Uterus (tissue), 4 donors: ENCODE measurements around the gene PELI2. TPM values are rescaled to one million over a fixed set of nuclear protein-coding genes. Genes with fewer than 3 reads are reported as not detected.

Source experiments
- DNase-seq, 2 donors: peaks; one replicate each; pipeline ENCODE4 v3.0.0-alpha.2; 2019 to 2020
- H3K27ac ChIP-seq, 2 donors: fragments of 200-600 bp; sonication (generic); 1 replicate in 1 of 2; 2 replicates in 1 of 2; pipeline ENCODE4 v1.5.1; 2016 to 2018
- H3K27me3 ChIP-seq, 2 donors: fragments of 200-600 bp; sonication (generic); one replicate each; pipeline ENCODE4 v1.5.1; 2018 to 2019; ENCODE audit warnings: control low read depth in 1 of 2
- H3K36me3 ChIP-seq, 2 donors: fragments of 200-600 bp; sonication (generic); one replicate each; pipeline ENCODE4 v1.5.1; 2019; ENCODE audit warnings: control low read depth in 1 of 2
- H3K4me1 ChIP-seq, 2 donors: fragments of 200-600 bp; sonication (generic); one replicate each; pipeline ENCODE4 v1.5.1; 2018 to 2019; ENCODE audit warnings: control low read depth in 1 of 2
- H3K4me3 ChIP-seq, 2 donors: fragments of 200-600 bp; sonication (generic); 1 replicate in 1 of 2; 2 replicates in 1 of 2; pipeline ENCODE4 v1.5.1; 2018 to 2019; ENCODE audit warnings: mild to moderate bottlenecking in 1 of 2
- H3K9me3 ChIP-seq, 2 donors: fragments of 200-600 bp; sonication (generic); one replicate each; pipeline ENCODE4 v1.5.1; 2019; ENCODE audit warnings: control low read depth in 1 of 2
- POLR2A ChIP-seq, 2 donors: fragments of 450-650 bp; IDR thresholded peaks; one replicate each; pipeline ENCODE4 v1.6.1; 2016; ENCODE audit warnings: antibody characterized with exemption in 2 of 2, mild to moderate bottlenecking in 1 of 2, moderate library complexity in 1 of 2
- intact Hi-C: fragments of 100-400 bp; cut with DNase I; formaldehyde crosslinking; loops from one replicate; pipeline ENCODE4 v1.15.1; 2023; ENCODE audit warnings: low total_unique reads
- total RNA-seq, 4 donors: library from RNA; depleted of rRNA in 3 of 4; stranded (reverse); fragments of >200 nt in 3 of 4; gene quantifications; one replicate each; pipeline versions ENCODE4 v1.1.0 to v1.2.4, GENCODE V29; 2014 to 2023
- TF ChIP-seq, protein P1 (sequence below), 4 experiments: fragments of 200-600 bp in 2 of 4; fragments of 450-650 bp in 2 of 4; sonication (generic) in 2 of 4; IDR thresholded peaks; one replicate each; pipeline ENCODE4 v1.5.1; 2016 to 2019; ENCODE audit warnings: antibody characterized with exemption in 4 of 4, mild to moderate bottlenecking in 2 of 4, moderate library complexity in 1 of 4
- donor health status: DM: yes; HTN: yes; CAD: no.

The PELI2 gene
- total RNA-seq, 4 donors from 2014 or later, result 15.6 to 24.3 (median 17.0) TPM

DNA sequence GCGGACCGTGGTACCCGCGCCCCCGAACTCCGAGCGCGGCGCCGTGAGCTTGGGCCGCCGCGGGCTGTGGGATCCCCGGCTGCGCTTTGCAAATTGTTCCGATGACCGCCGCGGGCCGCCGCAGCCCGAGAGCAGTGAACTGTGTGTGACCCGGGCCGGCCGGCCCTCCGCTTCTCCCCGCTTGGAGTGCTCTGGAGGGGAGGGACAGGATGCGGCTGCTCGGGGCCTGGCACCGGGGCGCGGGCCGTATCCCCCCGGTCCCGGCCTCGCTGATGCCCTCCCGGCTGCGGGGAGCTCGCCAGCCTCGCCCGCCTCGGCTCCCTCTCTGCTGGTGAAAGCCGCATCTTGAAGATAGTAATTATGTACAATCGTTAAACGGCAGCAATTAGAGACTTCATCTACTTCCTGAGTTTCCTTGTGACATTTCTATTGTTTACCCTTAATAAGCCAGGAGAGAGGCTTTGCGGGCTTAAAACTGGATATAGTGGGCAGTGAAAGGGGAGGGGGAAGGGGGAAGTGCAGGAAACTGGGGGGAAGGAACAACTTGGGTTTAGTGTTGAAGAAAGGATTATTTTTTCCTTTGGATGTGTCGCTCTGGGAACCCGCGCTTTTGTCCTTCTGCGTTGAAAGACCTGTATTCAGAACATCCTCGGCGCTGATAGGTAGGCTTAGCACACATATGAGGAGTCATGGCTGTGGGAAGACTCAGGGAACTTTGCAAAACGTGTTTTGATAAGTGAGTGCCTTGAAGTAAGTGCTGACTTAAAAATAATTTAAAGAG, 1.2 kb downstream of the PELI2 start:
- peak overlapping the region; percentile 93 to 95 for H3K27ac ChIP-seq
- H3K36me3 ChIP-seq, result no peaks in the 10 kb centered on the region
- TF ChIP-seq, protein P1, sequence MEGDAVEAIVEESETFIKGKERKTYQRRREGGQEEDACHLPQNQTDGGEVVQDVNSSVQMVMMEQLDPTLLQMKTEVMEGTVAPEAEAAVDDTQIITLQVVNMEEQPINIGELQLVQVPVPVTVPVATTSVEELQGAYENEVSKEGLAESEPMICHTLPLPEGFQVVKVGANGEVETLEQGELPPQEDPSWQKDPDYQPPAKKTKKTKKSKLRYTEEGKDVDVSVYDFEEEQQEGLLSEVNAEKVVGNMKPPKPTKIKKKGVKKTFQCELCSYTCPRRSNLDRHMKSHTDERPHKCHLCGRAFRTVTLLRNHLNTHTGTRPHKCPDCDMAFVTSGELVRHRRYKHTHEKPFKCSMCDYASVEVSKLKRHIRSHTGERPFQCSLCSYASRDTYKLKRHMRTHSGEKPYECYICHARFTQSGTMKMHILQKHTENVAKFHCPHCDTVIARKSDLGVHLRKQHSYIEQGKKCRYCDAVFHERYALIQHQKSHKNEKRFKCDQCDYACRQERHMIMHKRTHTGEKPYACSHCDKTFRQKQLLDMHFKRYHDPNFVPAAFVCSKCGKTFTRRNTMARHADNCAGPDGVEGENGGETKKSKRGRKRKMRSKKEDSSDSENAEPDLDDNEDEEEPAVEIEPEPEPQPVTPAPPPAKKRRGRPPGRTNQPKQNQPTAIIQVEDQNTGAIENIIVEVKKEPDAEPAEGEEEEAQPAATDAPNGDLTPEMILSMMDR (IDR thresholded peaks at IDR 0.05), result no peak
- TF ChIP-seq POLR2A (IDR thresholded peaks at IDR 0.05), result peak in 1 of 2 donors; percentile 35
- intact Hi-C loops, result no loop called here
- no peaks in the 10 kb centered on the region for H3K4me1 ChIP-seq
- no peaks in the 10 kb centered on the region for H3K27me3 ChIP-seq
- DNase-seq, result peak; percentile 28 to 42
- no peaks in the 10 kb centered on the region for H3K9me3 ChIP-seq
- H3K4me3 ChIP-seq, result peak overlapping the region; percentile 60 to 98

DNA sequence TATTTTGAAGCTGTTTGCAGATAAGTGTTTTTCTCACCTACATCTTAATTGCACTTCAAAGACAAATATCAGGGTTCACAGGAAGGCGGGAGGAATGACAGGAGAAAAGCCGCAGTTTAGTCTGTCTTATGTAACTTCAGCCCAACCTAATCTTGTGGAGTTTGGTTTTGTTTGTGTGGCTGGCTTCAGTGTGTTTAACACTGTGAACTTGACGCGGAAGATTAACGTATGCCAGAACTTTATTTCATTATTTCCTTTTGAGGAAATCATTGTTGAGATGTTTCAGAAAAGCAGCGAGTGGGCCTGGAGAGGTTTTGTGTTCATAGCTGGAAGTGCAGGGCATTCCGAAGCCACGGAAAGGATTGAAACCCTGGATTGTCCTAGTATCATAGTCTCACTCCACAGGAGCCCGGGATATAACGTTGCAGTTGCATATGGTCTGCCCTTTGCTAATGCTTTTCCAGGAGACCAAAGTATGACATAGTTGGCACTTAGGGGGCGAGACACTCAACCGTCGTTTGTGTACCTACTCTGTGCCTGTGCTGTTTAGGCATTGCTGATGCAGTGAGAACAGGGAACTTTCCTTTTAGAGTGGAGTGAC, 2.0 kb downstream of the PELI2 start:
- H3K4me3 ChIP-seq, result peak overlapping the region; percentile 60 to 98
- no peaks in the 10 kb centered on the region for H3K4me1 ChIP-seq
- H3K9me3 ChIP-seq, result no peaks in the 10 kb centered on the region
- DNase-seq, result no peak
- intact Hi-C loops, result no loop called here
- H3K27me3 ChIP-seq, result no peaks in the 10 kb centered on the region
- peak overlapping the region; percentile 93 to 95 for H3K27ac ChIP-seq
- H3K36me3 ChIP-seq, result no peaks in the 10 kb centered on the region
- TF ChIP-seq, protein P1 (IDR thresholded peaks at IDR 0.05), result no peak
- no peak for TF ChIP-seq POLR2A (IDR thresholded peaks at IDR 0.05)

DNA sequence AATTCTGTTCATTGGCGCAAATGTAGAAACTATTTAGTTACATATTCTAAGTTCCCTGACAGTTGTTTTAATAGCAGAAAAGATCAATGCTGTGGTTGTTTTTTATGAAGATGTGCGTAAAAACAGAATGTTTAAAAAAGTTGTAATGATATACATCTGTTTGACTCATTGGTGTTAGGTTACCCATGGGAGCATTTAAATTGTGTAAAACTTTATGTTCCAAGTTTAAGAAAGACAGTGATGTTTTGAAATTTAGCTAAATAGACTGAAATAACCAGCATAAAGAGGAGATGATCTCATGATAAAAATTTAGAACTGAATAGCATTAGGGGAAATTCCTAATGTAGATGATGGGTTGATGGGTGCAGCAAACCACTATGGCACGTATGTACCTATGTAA, 3.6 kb downstream of the PELI2 start:
- no peak overlapping the region for H3K27ac ChIP-seq
- no peaks in the 10 kb centered on the region for H3K4me1 ChIP-seq
- H3K27me3 ChIP-seq, result no peaks in the 10 kb centered on the region
- no peak overlapping the region for H3K4me3 ChIP-seq
- H3K36me3 ChIP-seq, result no peaks in the 10 kb centered on the region
- intact Hi-C loops, result no loop called here
- no peak for DNase-seq
- TF ChIP-seq POLR2A (IDR thresholded peaks at IDR 0.05), result no peak
- TF ChIP-seq, protein P1 (IDR thresholded peaks at IDR 0.05), result no peak
- H3K9me3 ChIP-seq, result no peaks in the 10 kb centered on the region

DNA sequence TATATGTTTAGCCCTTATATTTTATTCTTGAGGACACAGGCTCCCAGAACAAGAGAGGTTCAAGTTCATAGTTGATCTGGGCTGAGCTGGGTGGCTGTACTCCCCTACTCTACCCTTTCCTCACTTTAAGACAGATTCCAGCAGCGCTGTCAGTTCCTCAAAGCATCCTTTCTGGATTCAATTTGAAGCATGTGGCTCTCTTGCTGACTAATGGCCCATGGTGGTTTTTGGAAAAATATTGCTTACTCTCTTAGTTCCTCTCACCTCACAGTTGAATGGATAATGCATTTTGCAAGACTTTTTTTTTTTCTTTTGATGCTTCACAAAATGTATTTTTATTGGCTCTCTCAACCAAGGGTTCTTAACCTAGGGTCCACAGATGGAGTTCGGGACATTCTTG, 4.1 kb downstream of the PELI2 start:
- H3K27ac ChIP-seq, result no peak overlapping the region
- DNase-seq, result no peak
- no peak overlapping the region for H3K4me3 ChIP-seq
- TF ChIP-seq, protein P1 (IDR thresholded peaks at IDR 0.05), result no peak
- TF ChIP-seq POLR2A (IDR thresholded peaks at IDR 0.05), result no peak
- no peaks in the 10 kb centered on the region for H3K36me3 ChIP-seq
- H3K4me1 ChIP-seq, result no peaks in the 10 kb centered on the region
- no peaks in the 10 kb centered on the region for H3K27me3 ChIP-seq
- H3K9me3 ChIP-seq, result no peaks in the 10 kb centered on the region
- intact Hi-C loops, result no loop called here

DNA sequence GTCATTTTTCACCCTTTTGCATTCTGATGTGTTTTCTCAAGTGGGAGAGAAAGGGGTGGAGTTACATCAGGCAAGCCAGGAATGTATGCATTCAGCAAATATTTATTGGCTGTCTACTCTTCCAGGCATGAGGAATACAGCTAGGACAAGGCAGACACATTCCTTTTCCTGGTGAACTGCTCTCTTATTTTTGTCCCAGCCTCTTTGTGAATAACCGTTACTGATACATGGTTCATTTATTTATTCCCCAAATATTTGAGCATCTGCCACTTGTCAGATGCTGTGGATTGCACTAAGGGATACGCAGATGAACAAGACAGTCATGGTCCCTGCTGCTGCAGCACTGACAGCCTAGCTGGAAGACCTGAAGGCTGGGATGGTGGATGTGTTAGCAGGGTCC, 6.1 kb downstream of the PELI2 start:
- TF ChIP-seq, protein P1 (IDR thresholded peaks at IDR 0.05), result no peak
- TF ChIP-seq POLR2A (IDR thresholded peaks at IDR 0.05), result no peak
- Histone ChIP-seq H3K27me3 (no peaks in the 10 kb centered on the region), H3K9me3 (no peaks in the 10 kb centered on the region), H3K27ac (no peak overlapping the region), H3K4me3 (no peak overlapping the region), H3K36me3 (no peaks in the 10 kb centered on the region), H3K4me1 (no peaks in the 10 kb centered on the region)
- DNase-seq, result no peak
- intact Hi-C loops, result no loop called here
